B cell (primary cell): ENCODE measurements around the gene SMPD3. TPM values are rescaled to one million over a fixed set of nuclear protein-coding genes. Genes with fewer than 3 reads are reported as not detected.

Experiments used
- ATAC-seq: fragments of 200-7000 bp; cut with Tn5 transposase; one replicate; pipeline ENCODE4 v1.10.0; 2021; ENCODE audit warnings: low read depth, mild to moderate bottlenecking, moderate number of reproducible peaks, moderate library complexity
- CTCF ChIA-PET: fragments of 350-600 bp; sonication (Branson Sonifier 250); formaldehyde crosslinking; loops from one replicate; lab custom pipeline; 2021; ENCODE audit warnings: antibody characterized with exemption, inconsistent platforms; lab: Charles Lee
- POLR2A ChIA-PET: fragments of 350-600 bp; sonication (Branson Sonifier 250); formaldehyde crosslinking; loops from one replicate; lab custom pipeline; 2021; ENCODE audit warnings: antibody characterized with exemption; lab: Charles Lee
- DNase-seq: peaks from one replicate; pipeline ENCODE4 v3.0.0; 2013
- H2AFZ ChIP-seq: 2 replicates; pipeline ENCODE4 v1.6.1; 2012; ENCODE audit warnings: mild to moderate bottlenecking, low read depth, low read length; ENCODE audit not compliant: insufficient read depth, poor library complexity, severe bottlenecking
- H3K27ac ChIP-seq, 2 donors: 1 replicate in 1 of 2; 2 replicates in 1 of 2; pipeline ENCODE4 v1.5.1; 2012 to 2013; ENCODE audit warnings: low read length in 2 of 2, mild to moderate bottlenecking in 2 of 2, moderate library complexity in 1 of 2
- H3K27me3 ChIP-seq, 4 experiments: fragments of 200-600 bp in 1 of 4; sonication (generic) in 1 of 4; replicated peaks in 1 of 4; 1 replicate in 2 of 4; 2 replicates in 2 of 4; pipeline versions ENCODE4 v1.6.1 to v1.7.0; 2013 to 2016; ENCODE audit warnings: low read length in 3 of 4, mild to moderate bottlenecking in 2 of 4, mixed read lengths in 1 of 4, moderate library complexity in 1 of 4; ENCODE audit not compliant: insufficient read depth in 4 of 4, control insufficient read depth in 3 of 4; ENCODE audit errors: control extremely low read depth in 1 of 4
- H3K36me3 ChIP-seq, 2 experiments: replicated peaks in 1 of 2; 1 replicate in 1 of 2; 2 replicates in 1 of 2; pipeline versions ENCODE4 v1.6.1 to v1.7.1; 2013; ENCODE audit warnings: low read length in 1 of 2; ENCODE audit not compliant: insufficient read depth in 2 of 2, control insufficient read depth in 1 of 2; ENCODE audit errors: control extremely low read depth in 1 of 2, extremely low read depth in 1 of 2
- H3K4me1 ChIP-seq, 2 donors: fragments of 200-600 bp in 1 of 2; sonication (generic) in 1 of 2; 1 replicate in 1 of 2; 2 replicates in 1 of 2; pipeline versions ENCODE4 v1.5.1 to v1.6.1; 2013 to 2017; ENCODE audit warnings: low read length in 2 of 2; ENCODE audit not compliant: control insufficient read depth in 2 of 2, insufficient read depth in 2 of 2
- H3K4me2 ChIP-seq: replicated peaks from 2 replicates; pipeline ENCODE3; 2012; ENCODE audit warnings: mild to moderate bottlenecking, low read depth, low read length; ENCODE audit not compliant: poor library complexity, severe bottlenecking
- H3K4me3 ChIP-seq, 5 experiments: fragments of 200-600 bp in 1 of 5; sonication (generic) in 1 of 5; 1 replicate in 3 of 5; 2 replicates in 2 of 5; pipeline versions ENCODE4 v1.5.1 to v1.7.0; 2011 to 2016; ENCODE audit warnings: low read length in 4 of 5, mild to moderate bottlenecking in 4 of 5, low read depth in 2 of 5, control low read depth in 1 of 5, moderate library complexity in 1 of 5; ENCODE audit not compliant: insufficient read depth in 1 of 5; ENCODE audit errors: control extremely low read depth in 1 of 5, extremely low read depth in 1 of 5
- H3K79me2 ChIP-seq: fragments of 200-600 bp; sonication (generic); one replicate; pipeline ENCODE4 v1.6.0; 2016; ENCODE audit warnings: low read length; ENCODE audit not compliant: control insufficient read depth, insufficient read depth
- H3K9ac ChIP-seq: fragments of 200-600 bp; sonication (generic); 2 replicates; pipeline ENCODE4 v1.6.1; 2017; ENCODE audit warnings: mild to moderate bottlenecking, low read length, moderate library complexity
- H3K9me3 ChIP-seq, 3 donors: one replicate each; pipeline versions ENCODE4 v1.6.1 to v1.7.1; 2013; ENCODE audit warnings: low read length in 2 of 3; ENCODE audit not compliant: control insufficient read depth in 2 of 3, insufficient read depth in 1 of 3; ENCODE audit errors: control extremely low read depth in 1 of 3
- H4K20me1 ChIP-seq: 2 replicates; pipeline ENCODE4 v1.6.0; 2012; ENCODE audit warnings: mild to moderate bottlenecking, low read length; ENCODE audit not compliant: insufficient read depth, control insufficient read depth, poor library complexity, severe bottlenecking
- H3K27ac Mint-ChIP-seq: one replicate; pipeline ENCODE4 v1.8.0; 2021; ENCODE audit warnings: mixed read lengths
- H3K27me3 Mint-ChIP-seq: one replicate; pipeline ENCODE4 v1.8.0; 2021; ENCODE audit warnings: mixed read lengths
- H3K4me1 Mint-ChIP-seq: one replicate; pipeline ENCODE4 v1.8.0; 2021; ENCODE audit warnings: mixed read lengths
- H3K4me3 Mint-ChIP-seq: one replicate; pipeline ENCODE4 v1.8.0; 2021; ENCODE audit warnings: mixed read lengths
- H3K9me3 Mint-ChIP-seq: one replicate; pipeline ENCODE4 v1.8.0; 2022; ENCODE audit warnings: mixed read lengths; ENCODE audit not compliant: insufficient read depth
- EZH2 ChIP-seq: IDR thresholded peaks from 2 replicates; pipeline ENCODE4 v1.6.1; 2012; ENCODE audit warnings: borderline replicate concordance, low read depth, mild to moderate bottlenecking, moderate library complexity, low read length; ENCODE audit not compliant: insufficient read depth, poor library complexity, severe bottlenecking
- WGBS: methylation state at CpG from one replicate; pipeline ENCODE4 v1.1.5; 2013; ENCODE audit warnings: missing lambda C conversion rate; ENCODE audit not compliant: insufficient coverage; 5-methylcytosine and 5-hydroxymethylcytosine counted together
- intact Hi-C: fragments of 100-400 bp; cut with micrococcal nuclease; formaldehyde crosslinking; loops from one replicate; pipeline ENCODE4 v1.10.0; 2022
- polyA plus RNA-seq: library from polyadenylated mRNA; depleted of rRNA; stranded (reverse); fragments of >200 nt; gene quantifications from 2 replicates; pipeline ENCODE4 v1.2.3, GENCODE V29; 2012
- total RNA-seq, 2 donors: library from RNA; stranded (reverse); fragments of 120-200 nt in 1 of 2; gene quantifications; 1 replicate in 1 of 2; 2 replicates in 1 of 2; pipeline versions ENCODE4 v1.2.3 to v1.2.4, GENCODE V29; 2013 to 2022
- TF ChIP-seq, protein P1 (sequence below): fragments of 200-600 bp; IDR thresholded peaks from one replicate; pipeline ENCODE4 v1.8.0; 2022; ENCODE audit warnings: antibody characterized with exemption, mild to moderate bottlenecking

Gene SMPD3
- total and polyA plus RNA-seq, 2 donors (not counting 1 experiment from before 2014, with no cell fraction given): 1.2 to 2.8 TPM

- H3K9ac ChIP-seq: no peak overlapping the region
- no peaks in the 10 kb centered on the region for H4K20me1 ChIP-seq
- TF ChIP-seq EZH2: no peak
- TF ChIP-seq, protein P1, sequence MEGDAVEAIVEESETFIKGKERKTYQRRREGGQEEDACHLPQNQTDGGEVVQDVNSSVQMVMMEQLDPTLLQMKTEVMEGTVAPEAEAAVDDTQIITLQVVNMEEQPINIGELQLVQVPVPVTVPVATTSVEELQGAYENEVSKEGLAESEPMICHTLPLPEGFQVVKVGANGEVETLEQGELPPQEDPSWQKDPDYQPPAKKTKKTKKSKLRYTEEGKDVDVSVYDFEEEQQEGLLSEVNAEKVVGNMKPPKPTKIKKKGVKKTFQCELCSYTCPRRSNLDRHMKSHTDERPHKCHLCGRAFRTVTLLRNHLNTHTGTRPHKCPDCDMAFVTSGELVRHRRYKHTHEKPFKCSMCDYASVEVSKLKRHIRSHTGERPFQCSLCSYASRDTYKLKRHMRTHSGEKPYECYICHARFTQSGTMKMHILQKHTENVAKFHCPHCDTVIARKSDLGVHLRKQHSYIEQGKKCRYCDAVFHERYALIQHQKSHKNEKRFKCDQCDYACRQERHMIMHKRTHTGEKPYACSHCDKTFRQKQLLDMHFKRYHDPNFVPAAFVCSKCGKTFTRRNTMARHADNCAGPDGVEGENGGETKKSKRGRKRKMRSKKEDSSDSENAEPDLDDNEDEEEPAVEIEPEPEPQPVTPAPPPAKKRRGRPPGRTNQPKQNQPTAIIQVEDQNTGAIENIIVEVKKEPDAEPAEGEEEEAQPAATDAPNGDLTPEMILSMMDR: no peak
- CTCF ChIA-PET: no interaction called here
- H3K4me2 ChIP-seq: no peak overlapping the region
- ATAC-seq (no peak), DNase-seq (no peak)
- H3K4me3 ChIP-seq: no peak overlapping the region
- no peaks in the 10 kb centered on the region for H3K4me1 Mint-ChIP-seq
- no peaks in the 10 kb centered on the region for H3K36me3 ChIP-seq
- no peaks in the 10 kb centered on the region for H3K9me3 Mint-ChIP-seq
- no peak overlapping the region for H3K27ac Mint-ChIP-seq
- no peak overlapping the region for H3K4me3 Mint-ChIP-seq
- H2AFZ ChIP-seq: no peak overlapping the region
- no peaks in the 10 kb centered on the region for H3K9me3 ChIP-seq
- WGBS: 93% methylated on average over 5 of the region's 5 CpGs
- POLR2A ChIA-PET: no interaction called here
- H3K79me2 ChIP-seq: no peaks in the 10 kb centered on the region
- H3K27me3 Mint-ChIP-seq: no peaks in the 10 kb centered on the region
- no peak overlapping the region for H3K27ac ChIP-seq
- intact Hi-C loops: no loop called here
- H3K4me1 ChIP-seq: no peaks in the 10 kb centered on the region
- H3K27me3 ChIP-seq: no peaks in the 10 kb centered on the region
Observed at GRCh38 chr16:68427649-68428303, 20.5 kb downstream of the SMPD3 start.

- H3K9me3 Mint-ChIP-seq: no peaks in the 10 kb centered on the region
- no peak overlapping the region for H3K27ac Mint-ChIP-seq
- H3K4me3 Mint-ChIP-seq: no peak overlapping the region
- TF ChIP-seq, protein P1: no peak
- no peak for TF ChIP-seq EZH2
- Histone ChIP-seq H3K27me3 (no peaks in the 10 kb centered on the region), H3K79me2 (no peaks in the 10 kb centered on the region), H2AFZ (no peak overlapping the region), H3K9ac (no peak overlapping the region), H3K4me1 (no peaks in the 10 kb centered on the region), H3K4me3 (no peak overlapping the region), H4K20me1 (no peaks in the 10 kb centered on the region), H3K9me3 (no peaks in the 10 kb centered on the region), H3K4me2 (no peak overlapping the region), H3K27ac (no peak overlapping the region), H3K36me3 (no peaks in the 10 kb centered on the region)
- ATAC-seq: no peak
- no peaks in the 10 kb centered on the region for H3K27me3 Mint-ChIP-seq
- intact Hi-C loops: no loop called here
- ChIA-PET POLR2A (interaction anchor here (0.7 kb wide), 1 partner anchor 28 kb away, joined by 6 read pairs; no protein-coding TSS in a partner anchor), CTCF (interaction anchor here (0.5 to 0.6 kb wide), 2 partner anchors 98 to 792 kb away, joined by 3 to 4 read pairs; no protein-coding TSS in a partner anchor)
- DNase-seq: no peak
- H3K4me1 Mint-ChIP-seq: peaks cover 3% of the 10 kb centered on the region
Observed at GRCh38 chr16:68426347-68426652, 22.0 kb downstream of the SMPD3 start.
